GM21367 (cell line): ENCODE measurements around the gene RIC8B.

Source experiments
- ATAC-seq: cut with Tn5 transposase; IDR thresholded peaks from one replicate; pipeline ENCODE4 v1.9.1; 2021; ENCODE audit not compliant: unreplicated experiment

The RIC8B gene

DNA sequence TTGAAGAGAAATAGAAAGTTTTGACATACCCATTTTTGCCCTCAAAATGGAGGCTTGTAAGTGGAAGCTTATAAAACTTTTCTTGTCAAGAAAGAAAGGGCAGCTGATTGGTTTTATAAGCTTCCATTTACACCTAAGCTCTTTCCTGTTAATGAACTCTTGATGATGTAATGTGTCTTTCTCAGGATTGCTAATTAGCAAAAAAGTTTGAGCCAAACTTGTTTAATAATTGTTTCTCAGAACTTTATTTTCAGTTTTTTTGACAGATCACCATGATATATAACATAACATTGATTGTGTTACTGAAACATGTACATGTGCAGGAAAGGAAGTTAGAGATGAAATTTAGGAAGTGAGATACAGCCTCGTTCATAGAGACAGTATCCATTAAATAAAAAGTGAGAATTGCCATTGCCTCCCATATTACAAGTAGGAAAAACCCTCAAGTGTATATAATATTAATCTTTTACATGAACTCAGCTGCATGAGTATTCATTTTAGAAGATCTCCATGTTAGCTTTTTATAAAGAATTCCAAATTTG lies 26.8 kb downstream of the RIC8B start:
- ATAC-seq: no peak

- no peak for ATAC-seq
Observed at GRCh38 chr12:106801830-106802533, 27.5 kb downstream of the RIC8B start.

DNA sequence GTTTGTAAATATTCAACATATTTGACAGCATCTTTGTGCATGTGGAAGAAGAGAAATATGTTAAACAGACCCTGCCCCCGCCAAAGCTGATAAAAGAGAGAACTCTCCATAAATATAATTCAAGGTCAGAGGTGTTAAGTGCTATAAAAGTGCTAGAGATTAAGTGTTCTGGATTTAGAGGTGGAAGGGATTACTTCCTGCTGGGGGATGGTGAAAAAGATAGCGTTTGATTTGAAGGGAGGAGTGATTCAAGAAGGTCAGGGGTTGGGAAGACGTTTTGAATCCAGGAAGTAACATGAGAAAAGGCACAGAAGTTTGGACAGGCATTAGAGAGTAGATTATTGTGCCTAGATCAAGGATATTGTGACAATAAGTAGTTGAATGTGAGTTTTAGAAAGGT lies 30.2 kb downstream of the RIC8B start:
- no peak for ATAC-seq

GRCh38 chr12:106814714-106815113 lies 40.2 kb downstream of the RIC8B start:
- no peak for ATAC-seq

GRCh38 chr12:106815741-106816140 lies 41.3 kb downstream of the RIC8B start:
- no peak for ATAC-seq

DNA sequence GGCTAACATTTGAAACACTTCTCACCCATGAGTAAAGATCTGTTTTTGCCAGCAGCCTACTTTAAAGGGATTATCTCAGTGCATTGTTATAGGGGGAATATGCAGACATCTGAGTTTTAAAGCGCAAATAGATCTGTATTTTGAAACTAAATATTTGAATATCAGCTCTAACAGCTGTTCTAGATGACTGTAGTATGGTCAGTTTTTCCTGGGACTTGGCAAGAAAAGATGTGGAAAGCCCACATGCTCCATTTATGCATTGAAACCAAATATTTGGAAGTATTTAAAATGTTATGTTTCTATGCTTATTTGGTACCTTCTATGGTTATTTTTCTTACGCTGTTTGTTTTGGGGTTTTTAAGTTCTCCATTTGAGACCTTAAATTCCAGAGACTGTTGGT lies 41.7 kb downstream of the RIC8B start:
- no peak for ATAC-seq

- ATAC-seq: no peak
Observed at GRCh38 chr12:106819991-106820390, 45.5 kb downstream of the RIC8B start.

GRCh38 chr12:106831699-106832098 lies 57.2 kb downstream of the RIC8B start:
- ATAC-seq: no peak

DNA sequence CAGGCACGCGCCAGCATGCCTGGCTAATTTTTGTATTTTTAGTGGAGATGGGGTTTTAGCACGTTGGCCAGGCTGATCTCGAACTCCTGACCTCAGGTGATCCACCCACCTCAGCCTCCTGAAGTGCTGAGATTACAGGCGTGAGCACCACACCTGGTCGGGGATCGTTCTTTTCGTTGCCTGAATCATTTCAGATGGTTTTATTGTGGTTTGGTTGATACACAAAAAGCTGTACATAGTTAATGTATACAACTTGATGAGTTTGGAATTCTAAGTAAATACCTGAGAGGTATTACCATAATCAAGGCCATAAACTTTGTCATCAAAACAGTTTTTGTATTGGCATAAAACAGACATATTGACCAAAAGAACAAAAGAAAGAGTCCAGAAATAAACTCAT lies 63.3 kb downstream of the RIC8B start:
- no peak for ATAC-seq

DNA sequence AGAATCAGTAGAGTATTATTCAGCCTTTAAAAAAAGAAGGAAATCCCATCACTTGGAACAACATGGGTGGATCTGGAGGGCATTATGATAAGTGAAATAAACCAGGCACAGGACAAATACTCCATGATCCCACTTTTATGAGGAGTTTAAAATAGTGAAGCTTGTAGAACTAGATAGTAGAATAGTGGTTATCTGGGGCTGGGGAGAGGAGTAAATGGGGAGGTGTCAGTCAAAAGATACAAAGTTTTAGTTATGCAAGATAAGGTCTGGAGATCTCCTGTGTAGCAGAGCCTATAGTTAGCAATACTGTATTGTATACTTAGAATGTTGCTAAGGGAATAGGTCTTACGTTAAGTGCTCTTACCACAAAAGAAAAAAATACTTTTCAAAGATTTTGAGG lies 64.9 kb downstream of the RIC8B start:
- ATAC-seq: no peak

DNA sequence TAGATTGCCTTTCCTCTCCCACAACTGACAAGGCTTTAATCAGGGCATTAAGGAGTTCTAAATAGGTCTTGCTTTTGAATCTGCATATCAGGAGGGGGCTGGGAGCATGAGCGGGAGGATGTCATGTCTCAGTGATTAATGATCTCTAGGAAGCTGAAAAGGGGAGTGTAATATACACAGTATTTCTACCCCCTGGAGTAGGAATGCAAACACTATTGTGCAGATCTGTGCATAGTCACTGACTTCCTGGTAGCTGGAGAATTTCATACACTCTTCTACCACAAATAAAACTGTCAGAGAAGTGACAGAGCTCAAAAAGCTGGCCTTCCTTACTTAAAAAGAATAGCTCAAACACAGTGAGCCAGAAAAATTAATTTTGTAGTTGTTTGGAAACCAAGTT lies 65.8 kb downstream of the RIC8B start:
- no peak for ATAC-seq

DNA sequence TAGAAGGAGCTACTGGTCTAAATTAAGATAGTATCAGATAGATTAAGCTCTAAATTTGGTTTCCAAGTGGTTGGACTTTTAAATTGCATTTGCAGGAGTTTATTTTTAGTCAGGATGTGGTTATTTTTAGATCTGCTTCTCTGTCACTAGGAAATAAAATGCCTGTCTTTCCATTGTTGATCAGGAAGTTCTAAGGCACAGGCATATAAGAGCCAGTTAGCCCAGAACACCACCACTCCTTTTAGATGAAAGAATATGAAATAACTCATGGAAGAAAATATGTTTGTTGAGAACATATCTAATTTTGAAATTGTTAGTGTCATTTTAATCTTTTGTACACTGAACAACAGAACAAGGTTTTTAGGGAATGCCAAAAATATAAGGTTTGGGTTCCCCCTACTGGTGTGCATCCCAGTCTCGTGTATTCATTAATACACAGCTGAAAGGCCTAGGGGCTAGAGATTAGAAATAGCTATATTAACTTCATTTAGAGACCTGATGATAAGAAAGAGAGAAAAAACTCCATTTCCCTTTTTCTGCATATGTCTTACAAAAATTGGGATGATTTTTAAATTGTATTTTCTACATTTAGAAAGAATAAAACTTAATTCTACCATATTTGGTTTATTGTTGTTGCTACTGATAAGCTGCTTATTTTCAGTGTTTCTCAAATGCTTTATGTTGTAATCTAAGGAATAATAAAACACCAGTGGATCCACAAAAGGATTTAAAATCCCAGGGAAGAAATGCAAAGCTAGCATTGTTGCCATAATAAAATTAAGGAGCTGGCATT lies 67.2 kb downstream of the RIC8B start:
- no peak for ATAC-seq

DNA sequence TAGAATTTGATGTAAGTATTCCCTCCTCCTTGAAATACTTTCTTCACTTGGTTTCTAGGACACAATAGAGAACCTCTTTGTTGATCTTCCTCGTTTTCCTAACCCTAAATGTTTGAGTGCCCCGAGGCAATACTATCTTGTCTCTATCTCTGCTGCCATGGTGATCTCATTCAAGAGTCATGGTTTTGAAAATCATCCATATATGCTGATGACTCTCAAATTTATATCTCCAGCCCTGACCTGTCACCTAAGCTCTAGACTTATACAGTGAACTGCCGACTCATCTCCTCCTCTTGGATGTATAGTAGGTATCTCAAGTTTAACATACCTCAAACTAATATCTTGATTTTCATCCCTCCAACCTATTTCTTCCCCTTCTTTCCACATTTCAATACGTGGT lies 71.4 kb downstream of the RIC8B start:
- no peak for ATAC-seq

DNA sequence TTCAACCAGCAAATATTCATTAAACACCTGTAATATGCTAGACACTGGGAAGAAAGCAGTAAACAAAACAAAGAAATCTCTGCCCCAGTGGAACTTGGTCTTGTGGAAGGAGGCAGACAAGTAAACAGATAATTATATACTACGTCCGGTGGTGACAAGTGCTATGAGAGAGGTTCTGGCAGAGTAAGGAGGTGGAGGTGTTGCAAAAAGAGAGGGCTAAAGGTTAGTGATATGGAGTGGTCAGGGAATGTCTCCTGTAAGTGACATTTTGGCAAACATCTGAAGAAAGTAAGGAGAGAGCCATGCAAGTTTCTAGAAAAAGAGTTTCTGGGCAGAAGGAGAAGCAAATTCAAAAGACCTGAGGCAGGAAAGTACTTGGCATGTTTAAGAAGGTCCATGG lies 73.4 kb downstream of the RIC8B start:
- ATAC-seq: no peak

- ATAC-seq: no peak
Observed at GRCh38 chr12:106851306-106851705, 76.8 kb downstream of the RIC8B start.

GRCh38 chr12:106854723-106855122 lies 80.2 kb downstream of the RIC8B start:
- no peak for ATAC-seq

DNA sequence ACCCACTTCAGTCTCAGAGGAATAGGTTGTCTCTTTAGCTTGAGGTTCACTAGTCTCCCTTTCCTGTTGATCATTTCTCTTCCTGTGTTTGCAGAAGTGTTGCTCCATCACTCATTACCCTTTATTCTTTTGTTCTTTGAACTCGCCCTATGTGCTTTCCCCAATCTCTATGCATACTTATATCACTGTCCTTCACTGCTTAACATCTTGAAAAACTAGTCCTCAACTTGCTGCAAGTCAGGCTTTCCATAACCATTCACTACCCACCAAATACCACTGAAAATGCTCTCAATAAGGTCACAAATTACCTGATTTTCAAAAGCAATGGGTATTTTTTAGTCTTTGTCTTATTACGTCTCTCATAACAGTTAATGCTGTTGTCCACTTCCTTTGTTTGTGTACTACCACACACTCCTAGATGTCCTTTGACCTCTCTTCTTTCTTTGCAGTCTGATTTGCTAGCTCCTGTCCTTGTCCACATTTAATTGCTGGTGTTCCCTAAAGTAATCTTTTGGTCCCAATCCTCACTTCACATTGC lies 80.8 kb downstream of the RIC8B start:
- ATAC-seq: no peak

- ATAC-seq: no peak
Observed at GRCh38 chr12:106861984-106862916, 87.8 kb downstream of the RIC8B start.

DNA sequence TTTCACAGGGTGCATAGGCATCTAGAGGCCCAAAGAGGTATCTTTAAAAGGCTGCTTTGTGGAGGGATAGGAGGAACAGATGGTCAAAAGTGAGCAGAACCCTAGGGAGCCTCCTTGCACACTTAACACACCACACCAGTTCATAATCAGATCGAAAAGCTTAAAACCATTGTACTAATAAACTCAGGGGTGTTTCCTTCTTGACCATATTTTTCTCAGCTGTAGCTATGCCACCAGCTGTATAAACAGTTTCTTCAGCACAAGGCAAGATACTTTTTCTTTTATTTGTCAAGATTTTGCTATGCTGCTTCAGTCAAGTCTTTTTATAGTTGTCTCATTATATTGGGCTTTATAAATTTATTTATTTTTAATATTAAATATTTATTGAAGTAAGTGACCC lies 88.7 kb downstream of the RIC8B start:
- no peak for ATAC-seq

GRCh38 chr12:106865683-106866082 lies 91.2 kb downstream of the RIC8B start:
- ATAC-seq: no peak
